Breast epithelium (tissue), 3 donors: Measurements from ENCODE around the gene RFX1.

ENCODE experiments used
- CTCF ChIP-seq, 3 donors: fragments of 450-650 bp; IDR thresholded peaks; one replicate each; pipeline ENCODE4 v1.5.1; 2016 to 2017; ENCODE audit warnings: antibody characterized with exemption in 3 of 3, mild to moderate bottlenecking in 3 of 3, moderate library complexity in 3 of 3
- POLR2AphosphoS5 ChIP-seq, 3 donors: sonication (generic); formaldehyde crosslinking; IDR thresholded peaks; one replicate each; pipeline ENCODE4 v1.6.1; 2017; ENCODE audit warnings: antibody characterized with exemption in 3 of 3

GRCh38 chr19:13981467-13981866 is 24.7 kb downstream of the RFX1 start:
- TF ChIP-seq CTCF (IDR thresholded peaks at IDR 0.05), result no peak
- TF ChIP-seq POLR2AphosphoS5 (IDR thresholded peaks at IDR 0.05), result no peak
